Epidermal melanocyte (primary cell): Measurements from ENCODE around the gene SBF1.

Source experiments
- DNase-seq: peaks from one replicate; pipeline ENCODE4 v3.0.0; 2011; ENCODE audit warnings: low spot score; ENCODE audit not compliant: insufficient read length

SBF1 gene

GRCh38 chr22:50507421-50507990, 32.7 kb upstream of the SBF1 start, which contains the start of gene LMF2:
TSS of gene LMF2 (minus strand) at chr22:50507702. CDS start at chr22:50507675, 27 bp downstream.
- DNase-seq = peak; percentile 94

DNA sequence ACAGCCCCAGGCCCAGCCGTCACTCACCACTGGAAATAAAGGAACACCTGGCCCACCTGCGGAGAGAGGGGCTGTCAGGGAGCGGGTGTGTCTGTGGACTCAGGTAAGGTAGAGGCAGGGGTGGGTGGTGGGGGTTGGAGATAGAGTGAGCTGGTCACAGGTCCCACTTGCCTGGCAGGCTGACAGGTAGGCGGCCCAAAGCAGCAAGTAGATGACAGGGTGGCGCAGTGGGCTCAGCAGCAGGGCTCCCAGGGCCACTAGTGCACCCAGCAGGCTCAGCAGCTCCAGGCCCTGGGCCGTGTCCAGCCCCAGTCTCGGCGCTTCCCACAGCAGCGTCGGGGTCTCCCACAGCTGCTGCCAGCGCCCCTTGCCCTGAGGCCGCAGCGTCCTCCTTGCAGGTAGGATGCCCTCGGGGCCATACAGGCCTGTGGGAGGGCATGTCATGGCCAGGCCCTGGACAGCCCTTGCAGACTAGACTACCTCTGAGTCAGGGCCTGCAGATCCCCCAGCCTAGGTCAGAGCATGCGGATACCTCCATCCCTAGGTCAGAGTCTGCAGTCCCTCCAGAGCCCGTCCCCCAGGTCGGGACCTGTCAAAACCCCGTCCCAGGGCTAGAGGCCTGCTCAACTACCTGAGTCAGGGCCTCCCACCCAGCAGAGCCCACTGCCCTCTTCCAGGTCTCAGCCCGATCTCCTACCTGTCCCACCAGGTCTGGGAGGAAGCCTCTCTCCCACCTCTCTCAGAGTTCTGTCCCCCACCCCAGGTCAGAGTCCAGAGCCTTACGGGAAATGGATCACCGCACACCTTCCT, 32.0 kb upstream of the SBF1 start:
- no peak for DNase-seq

DNA sequence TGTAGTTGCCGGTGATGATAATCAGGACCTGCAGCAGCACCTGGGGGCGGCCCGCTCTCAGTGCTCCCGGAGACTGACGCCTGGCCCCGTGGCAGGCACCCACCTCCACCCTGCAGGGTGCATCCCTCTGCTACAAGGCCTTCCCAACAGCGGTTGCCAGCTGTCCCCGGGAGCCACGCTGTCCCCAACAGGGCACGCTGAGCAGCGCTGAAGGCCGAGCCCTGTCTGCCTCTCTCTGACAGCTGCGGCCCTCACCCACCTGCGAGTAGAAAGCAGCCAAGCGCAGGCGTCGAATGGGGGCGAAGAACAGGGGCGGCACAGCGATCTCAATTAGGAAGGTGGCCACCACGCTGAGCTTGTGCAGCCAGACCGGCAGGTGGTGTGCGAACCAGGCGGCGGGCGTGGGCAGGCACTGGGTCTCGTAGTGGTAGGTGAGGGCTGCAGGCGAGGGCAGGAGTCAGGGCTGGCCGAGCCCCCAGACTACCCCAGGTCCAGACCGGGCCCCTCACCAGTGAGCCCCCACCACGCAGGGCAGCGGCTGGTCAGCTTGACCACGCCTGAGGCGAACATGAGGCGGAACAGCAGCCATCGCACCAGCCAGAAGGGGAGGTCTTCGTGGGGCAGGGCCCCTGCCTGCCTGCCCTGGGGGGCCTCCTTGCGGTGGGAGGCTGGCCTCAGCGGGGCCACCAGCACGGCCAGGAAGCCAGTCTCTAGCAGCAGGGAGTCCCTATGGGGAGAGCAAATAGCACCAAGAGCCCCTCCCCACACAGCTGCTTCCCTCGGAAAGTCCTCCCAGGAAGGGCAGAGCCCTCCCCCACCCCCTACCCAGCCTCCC, 31.2 kb upstream of the SBF1 start:
- no peak for DNase-seq

DNA sequence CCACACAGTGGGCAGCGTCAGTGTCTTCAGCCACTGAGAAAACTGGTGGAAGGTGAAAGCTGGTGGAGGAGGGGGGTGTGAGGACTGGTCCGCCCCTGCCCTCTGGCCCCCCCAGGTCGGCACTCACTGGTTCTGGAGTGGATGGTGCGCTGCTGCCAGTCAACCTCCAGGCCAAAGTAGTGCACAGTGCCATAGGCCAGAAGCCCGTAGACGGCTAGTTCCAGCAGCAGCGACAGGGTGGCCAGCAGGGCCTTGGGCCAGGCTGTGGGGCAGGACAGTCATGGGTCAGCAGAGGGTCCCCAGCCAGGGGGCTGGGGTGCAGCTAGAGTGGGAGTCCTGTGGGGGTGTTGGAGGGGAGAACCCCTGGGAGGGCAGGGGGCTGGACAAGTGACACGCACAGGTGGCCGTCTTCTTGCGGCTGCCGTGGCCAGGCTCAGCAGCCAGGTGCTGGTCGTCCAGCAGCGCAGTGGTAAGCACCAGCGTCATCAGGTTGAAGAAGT, 30.5 kb upstream of the SBF1 start:
- no peak for DNase-seq

DNA sequence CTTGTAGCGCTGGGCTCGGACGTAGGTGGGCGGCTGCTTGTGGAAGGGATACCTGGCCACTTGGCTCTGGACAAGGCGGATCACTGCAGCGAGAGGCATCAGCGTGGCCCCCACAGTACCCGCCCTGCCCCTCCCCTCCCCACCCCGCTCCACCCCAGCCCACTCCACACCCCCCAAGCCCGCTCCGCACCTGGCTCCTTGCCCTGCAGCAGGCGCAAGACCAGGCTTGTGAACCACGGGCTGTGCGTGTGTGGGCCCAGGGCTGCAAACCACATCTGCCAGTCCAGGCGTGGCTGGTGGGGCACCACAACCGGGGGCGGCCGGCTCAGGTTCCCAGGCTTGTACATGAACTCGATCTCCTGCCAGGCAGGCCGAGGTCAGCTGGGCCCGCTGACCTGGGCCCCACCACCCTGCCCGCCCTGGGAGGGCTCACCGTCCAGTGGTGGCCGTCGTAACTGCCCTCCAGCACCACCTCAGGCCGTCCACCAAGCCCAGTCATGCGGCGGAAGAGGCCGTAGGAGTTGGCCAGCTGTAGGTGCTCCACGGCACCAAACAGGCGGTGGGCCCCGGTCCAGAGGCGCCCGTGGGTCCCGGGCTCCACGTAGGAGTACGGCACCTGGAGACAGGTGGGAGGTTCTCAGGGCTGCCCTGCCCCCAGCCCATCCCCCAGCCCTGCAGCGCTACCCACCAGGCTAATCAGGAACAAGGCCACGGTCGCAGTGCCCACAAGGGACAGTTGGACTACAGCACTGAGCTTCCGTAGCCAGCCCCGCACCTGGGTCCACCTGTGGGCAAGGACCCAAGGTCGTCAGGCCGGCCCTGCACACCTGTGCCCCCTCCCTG, 29.8 kb upstream of the SBF1 start:
- no peak for DNase-seq

- DNase-seq = no peak
Observed at GRCh38 chr22:50503475-50504145, 28.8 kb upstream of the SBF1 start.

GRCh38 chr22:50502628-50503474, 28.0 kb upstream of the SBF1 start:
- no peak for DNase-seq

- no peak for DNase-seq
Observed at GRCh38 chr22:50502096-50502495, 27.3 kb upstream of the SBF1 start.

GRCh38 chr22:50500452-50500851, 25.6 kb upstream of the SBF1 start:
- no peak for DNase-seq

- peak; percentile 73 for DNase-seq
Observed at GRCh38 chr22:50498322-50498890, 23.6 kb upstream of the SBF1 start.

DNA sequence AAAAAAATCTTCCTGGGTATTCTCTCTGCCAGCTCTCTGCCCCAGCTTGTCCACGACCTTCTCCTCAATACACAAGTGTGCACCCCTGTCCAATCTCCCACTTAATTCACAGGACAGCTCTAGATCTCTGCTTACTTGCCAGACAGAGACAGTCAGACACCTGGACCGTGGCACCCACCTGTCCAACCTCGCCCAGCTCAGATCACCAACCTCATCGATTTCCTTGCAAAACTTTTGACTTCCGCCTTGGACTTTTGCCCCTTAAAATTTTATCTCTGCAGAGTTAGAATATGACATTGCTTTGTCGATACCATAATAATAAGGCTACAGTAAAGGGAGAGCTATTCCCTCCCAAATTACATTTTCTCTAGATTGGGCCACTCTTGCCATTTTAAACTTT, 22.3 kb upstream of the SBF1 start:
- no peak for DNase-seq

DNA sequence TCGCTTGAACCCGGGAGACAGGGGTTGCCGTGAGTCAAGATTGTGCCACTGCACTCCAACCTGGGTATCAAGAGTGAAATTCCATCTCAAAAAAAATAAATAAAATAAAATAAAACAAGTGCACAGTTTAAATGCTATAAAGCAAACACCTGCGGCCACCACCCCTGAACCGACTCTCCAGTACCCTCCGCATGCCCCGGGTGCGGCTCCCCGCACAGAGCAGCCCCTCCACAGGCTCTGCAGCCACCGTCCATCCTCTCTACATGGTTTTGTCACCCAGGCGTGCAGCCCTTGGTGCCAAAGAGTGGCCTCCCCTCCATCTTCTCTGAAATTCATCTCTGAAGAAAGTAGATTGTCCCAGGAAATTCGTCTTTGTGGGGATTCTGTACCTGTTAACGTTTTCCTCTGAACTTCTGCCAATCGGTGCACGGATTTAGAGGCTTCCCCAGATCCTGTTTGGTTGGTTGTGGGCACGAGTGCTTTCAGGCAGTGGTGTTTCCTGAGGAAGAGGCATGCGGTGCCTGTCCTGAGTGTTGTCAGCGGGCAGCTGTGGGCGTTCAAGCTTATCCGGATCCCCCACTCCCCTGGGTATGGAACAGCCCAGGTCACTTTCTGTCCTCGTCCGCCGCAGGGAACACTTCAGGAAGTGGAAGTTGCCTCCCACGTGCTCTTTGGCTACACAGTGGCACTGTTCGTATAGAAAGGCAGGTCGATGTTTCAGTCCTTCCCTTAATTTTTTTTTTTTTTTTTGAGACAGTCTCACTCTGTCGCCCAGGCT, 15.9 kb upstream of the SBF1 start:
- peak; percentile 11 for DNase-seq

DNA sequence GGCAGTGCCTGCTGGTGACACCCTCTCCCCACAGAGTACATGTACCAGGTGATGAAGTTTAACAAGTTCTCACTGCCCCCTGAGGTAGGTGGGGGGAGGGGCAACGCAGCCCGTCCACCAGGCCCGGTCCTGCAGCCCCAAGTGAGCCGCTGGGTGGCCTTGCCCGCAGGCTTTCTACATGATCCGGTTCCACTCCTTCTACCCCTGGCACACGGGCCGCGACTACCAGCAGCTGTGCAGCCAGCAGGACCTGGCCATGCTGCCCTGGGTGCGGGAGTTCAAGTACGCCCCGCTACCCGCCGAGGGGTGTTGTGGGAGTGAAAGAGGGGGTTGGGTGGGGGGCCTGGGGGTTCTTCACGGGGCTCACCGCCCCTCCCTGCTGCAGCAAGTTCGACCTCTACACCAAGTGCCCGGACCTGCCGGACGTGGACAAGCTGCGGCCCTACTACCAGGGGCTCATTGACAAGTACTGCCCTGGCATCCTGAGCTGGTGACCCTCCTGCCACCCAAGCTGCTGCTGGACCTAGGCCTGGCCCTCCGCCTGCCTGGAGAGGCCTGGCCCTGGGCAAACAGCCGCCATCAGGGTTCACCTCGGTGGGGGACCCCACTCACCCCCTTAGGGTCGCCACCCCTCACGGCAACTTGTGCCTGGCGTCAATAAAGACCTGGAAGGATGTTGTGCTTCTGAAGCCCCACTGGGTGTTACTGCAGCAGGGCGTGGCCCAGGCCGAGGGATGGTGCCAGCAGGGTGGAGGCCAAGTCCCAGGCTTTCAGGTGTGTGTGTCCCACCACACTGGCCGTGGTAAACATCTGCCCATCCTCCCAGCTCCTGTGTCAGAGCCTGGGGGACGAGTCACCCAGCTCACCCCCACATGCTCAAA, 14.8 kb upstream of the SBF1 start:
- no peak for DNase-seq

DNA sequence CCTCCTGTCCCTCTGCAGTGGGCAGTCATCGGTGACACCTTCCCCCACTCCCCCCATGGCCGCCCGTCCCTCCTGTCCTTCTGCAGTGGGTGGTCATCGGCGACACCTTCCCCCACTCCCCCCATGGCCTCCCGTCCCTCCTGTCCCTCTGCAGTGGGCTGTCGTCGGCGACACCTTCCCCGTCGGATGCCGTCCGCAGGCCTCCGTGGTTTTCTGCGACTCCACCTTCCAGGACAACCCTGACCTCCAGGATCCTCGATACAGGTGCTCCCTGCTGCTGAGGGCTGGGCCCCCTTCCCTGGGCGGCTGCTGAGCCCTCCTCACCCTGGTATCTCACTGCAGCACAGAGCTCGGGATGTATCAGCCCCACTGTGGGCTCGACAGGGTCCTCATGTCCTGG, 14.1 kb upstream of the SBF1 start:
- DNase-seq = no peak

DNA sequence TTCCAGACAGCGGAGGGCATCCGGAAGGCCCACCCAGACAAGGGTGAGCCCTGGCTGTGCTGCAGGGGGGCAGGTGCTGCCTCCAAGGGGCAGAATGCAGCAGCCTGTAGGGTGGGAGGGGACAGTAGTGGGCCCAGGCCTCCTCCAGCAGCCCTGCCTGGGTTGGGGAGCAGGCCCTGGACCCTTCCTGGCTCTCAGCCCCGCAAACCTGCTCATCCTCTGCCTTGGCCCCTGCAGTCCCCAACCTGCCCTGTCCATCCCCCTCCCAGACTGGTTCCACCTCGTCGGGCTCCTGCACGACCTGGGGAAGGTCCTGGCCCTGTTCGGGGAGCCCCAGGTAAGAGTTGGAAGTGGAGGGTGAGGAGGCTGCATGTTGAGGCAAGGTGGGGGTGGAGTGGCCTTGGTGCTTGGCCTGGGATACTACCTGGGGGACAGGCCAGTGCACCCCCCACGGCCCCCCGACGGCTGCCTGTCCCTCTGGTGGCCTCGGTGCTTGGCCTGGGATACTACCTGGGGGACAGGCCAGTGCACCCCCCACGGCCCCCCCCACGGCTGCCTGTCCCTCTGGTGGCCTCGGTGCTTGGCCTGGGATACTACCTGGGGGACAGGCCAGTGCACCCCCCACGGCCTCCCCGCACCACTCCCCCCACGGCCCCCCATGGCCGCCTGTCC, 13.3 kb upstream of the SBF1 start:
- DNase-seq = no peak

DNA sequence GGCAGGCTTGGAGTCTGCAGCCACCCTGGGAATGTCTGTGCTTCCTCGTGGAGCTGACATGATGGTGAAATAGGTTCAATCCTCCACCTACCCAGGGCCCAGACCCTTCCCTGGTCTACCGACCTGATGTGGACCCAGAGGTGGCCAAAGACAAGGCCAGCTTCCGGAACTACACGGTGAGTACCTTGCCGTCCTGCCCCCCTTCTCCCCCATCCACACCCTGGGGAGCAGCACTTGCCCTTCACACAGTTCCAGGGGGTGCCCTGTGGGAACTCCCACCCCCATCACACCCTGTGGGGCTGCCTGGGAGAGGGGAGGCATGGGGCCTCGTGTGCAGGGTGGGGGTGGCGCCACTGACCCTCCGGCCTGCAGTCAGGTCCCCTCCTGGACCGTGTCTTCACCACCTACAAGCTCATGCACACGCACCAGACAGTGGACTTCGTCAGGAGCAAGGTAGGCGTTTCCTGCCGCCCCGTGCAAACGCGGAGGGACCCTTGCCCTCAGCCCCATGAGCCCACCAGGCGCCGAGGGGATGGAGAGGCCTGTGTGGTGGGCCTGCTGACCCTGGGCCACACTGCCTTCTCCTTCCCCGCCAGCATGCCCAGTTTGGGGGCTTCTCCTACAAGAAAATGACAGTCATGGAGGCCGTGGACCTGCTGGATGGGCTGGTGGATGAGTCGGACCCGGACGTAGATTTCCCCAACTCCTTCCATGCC, 12.6 kb upstream of the SBF1 start:
- no peak for DNase-seq
